GM18519 (cell line): ENCODE measurements around the gene FARP2.
"Not testable (repeated sequence)": the region's sequence is repeated elsewhere in the genome, so short reads cannot be mapped to it uniquely, and the experiment has no call there.

ENCODE experiments used
- ATAC-seq: cut with Tn5 transposase; IDR thresholded peaks from one replicate; pipeline ENCODE4 v1.9.1; 2021; ENCODE audit warnings: mild to moderate bottlenecking, moderate library complexity; ENCODE audit not compliant: unreplicated experiment, low FRiP score

FARP2 gene

GRCh38 chr2:241355983-241356870, at the start of gene FARP2:
Gene FARP2 (plus strand): TSS chr2:241356285. CDS start chr2:241373108, 16,823 bp downstream.
- ATAC-seq, result peak; percentile 71

- ATAC-seq, result no peak
These were observed 49.0 kb upstream of the FARP2 start for GRCh38 chr2:241307055-241307454.

- no peak for ATAC-seq
These were observed 47.8 kb upstream of the FARP2 start for GRCh38 chr2:241308267-241308666.

- ATAC-seq, result no peak
These were observed 47.1 kb upstream of the FARP2 start for GRCh38 chr2:241308832-241309500.

- ATAC-seq, result no peak
These were observed 46.4 kb upstream of the FARP2 start for GRCh38 chr2:241309684-241310117.

GRCh38 chr2:241310917-241311566, 45.0 kb upstream of the FARP2 start:
- ATAC-seq, result no peak

GRCh38 chr2:241312082-241312481, 44.0 kb upstream of the FARP2 start:
- ATAC-seq, result no peak

GRCh38 chr2:241313543-241314095, 42.5 kb upstream of the FARP2 start:
- no peak for ATAC-seq

GRCh38 chr2:241314226-241315092, 41.6 kb upstream of the FARP2 start:
- peak; percentile 11 for ATAC-seq

- peak; percentile 62 for ATAC-seq
These were observed 40.8 kb upstream of the FARP2 start, which contains the start of gene HDLBP for GRCh38 chr2:241315093-241315878. Gene HDLBP (minus strand): TSS chr2:241315672. CDS start chr2:241266869, 48,803 bp downstream.

- peak; percentile 9 for ATAC-seq
These were observed 40.0 kb upstream of the FARP2 start, which contains the start of gene SEPTIN2 for GRCh38 chr2:241315879-241316631. Gene SEPTIN2 (plus strand): TSS chr2:241315925. CDS start chr2:241324233, 8,308 bp downstream.

GRCh38 chr2:241316825-241317224, 39.3 kb upstream of the FARP2 start:
- no peak for ATAC-seq

GRCh38 chr2:241317391-241317790, 38.7 kb upstream of the FARP2 start:
- no peak for ATAC-seq

GRCh38 chr2:241318830-241319229, 37.3 kb upstream of the FARP2 start:
- not testable (repeated sequence) for ATAC-seq

GRCh38 chr2:241320394-241320793, 35.7 kb upstream of the FARP2 start:
- no peak for ATAC-seq

- ATAC-seq, result no peak
These were observed 35.1 kb upstream of the FARP2 start for GRCh38 chr2:241321033-241321432.

- ATAC-seq, result no peak
These were observed 34.2 kb upstream of the FARP2 start for GRCh38 chr2:241321886-241322285.

GRCh38 chr2:241323778-241324177, 32.3 kb upstream of the FARP2 start:
- ATAC-seq, result no peak
